Dermis blood vessel endothelial cell (primary cell): ENCODE results near the gene CALML5. TPM values are rescaled to one million over a fixed set of nuclear protein-coding genes. Genes with fewer than 3 reads are reported as not detected.
A peak's percentile ranks its signal among the peaks of the same experiment; 100 is the strongest.

Experiments used
- DNase-seq: peaks from one replicate; pipeline ENCODE4 v3.0.0; 2010
- total RNA-seq: library from RNA; depleted of rRNA; stranded (reverse); fragments of >200 nt; gene quantifications from 2 replicates; pipeline ENCODE4 v1.2.3, GENCODE V29; 2014

The CALML5 gene
- total RNA-seq, 1 donor from 2014 or later = not detected

GRCh38 chr10:5460468-5461202 lies 38.7 kb downstream of the CALML5 start:
- no peak for DNase-seq

- no peak for DNase-seq
Measured at GRCh38 chr10:5458949-5459747, 40.2 kb downstream of the CALML5 start.

- no peak for DNase-seq
Measured at GRCh38 chr10:5458425-5458824, 40.9 kb downstream of the CALML5 start.

- no peak for DNase-seq
Measured at GRCh38 chr10:5457741-5458140, 41.6 kb downstream of the CALML5 start.

GRCh38 chr10:5456563-5456962 lies 42.8 kb downstream of the CALML5 start:
- no peak for DNase-seq

GRCh38 chr10:5453749-5454489 lies 45.5 kb downstream of the CALML5 start:
- no peak for DNase-seq

- no peak for DNase-seq
Measured at GRCh38 chr10:5450605-5451384, 48.6 kb downstream of the CALML5 start.

GRCh38 chr10:5449823-5450222 lies 49.5 kb downstream of the CALML5 start:
- DNase-seq = peak; percentile 77

GRCh38 chr10:5449227-5449626 lies 50.1 kb downstream of the CALML5 start:
- DNase-seq = peak; percentile 34

Other genes starting within 250 kb of the CALML5 start
- not detected in 2 replicates for gene UCN3, start 134.6 kb downstream of the CALML5 start, total RNA-seq
- gene TUBAL3, start 94.7 kb downstream of the CALML5 start, total RNA-seq = 0.28 and 0.34 TPM in 2 replicates
- 21.1 and 34.8 TPM in 2 replicates for gene NET1, start 87.0 kb downstream of the CALML5 start, total RNA-seq
- gene CALML3, start 25.4 kb upstream of the CALML5 start, total RNA-seq = not detected in 2 replicates
- gene ASB13, start 167.0 kb upstream of the CALML5 start, total RNA-seq = 17.5 and 17.6 TPM in 2 replicates
- gene TASOR2, start 185.3 kb upstream of the CALML5 start, total RNA-seq = 81.7 and 82.4 TPM in 2 replicates